GM12801 (cell line): ENCODE data around the gene NOS1.

ENCODE experiments used
- CTCF ChIP-seq: IDR thresholded peaks from one replicate; pipeline ENCODE4 v1.5.1; 2011; ENCODE audit warnings: control low read depth; ENCODE audit not compliant: insufficient read length; ENCODE audit errors: extremely low read depth

The NOS1 gene

GRCh38 chr12:117400912-117401311 lies 39.5 kb upstream of the NOS1 start:
- no peak for TF ChIP-seq CTCF

GRCh38 chr12:117395766-117396165 lies 34.3 kb upstream of the NOS1 start:
- TF ChIP-seq CTCF = no peak

- TF ChIP-seq CTCF = no peak
These were observed 33.1 kb upstream of the NOS1 start for GRCh38 chr12:117394491-117394890.

- no peak for TF ChIP-seq CTCF
These were observed 32.2 kb upstream of the NOS1 start for GRCh38 chr12:117393656-117394055.

- no peak for TF ChIP-seq CTCF
These were observed 29.4 kb upstream of the NOS1 start for GRCh38 chr12:117390866-117391265.

- TF ChIP-seq CTCF = no peak
These were observed 27.6 kb upstream of the NOS1 start for GRCh38 chr12:117388951-117389446.

- TF ChIP-seq CTCF = no peak
These were observed 26.4 kb upstream of the NOS1 start for GRCh38 chr12:117387832-117388231.

- no peak for TF ChIP-seq CTCF
These were observed 23.3 kb upstream of the NOS1 start for GRCh38 chr12:117384735-117385134.
